ENCODE data around the gene ABCB8. TPM values are rescaled to one million over a fixed set of nuclear protein-coding genes. Genes with fewer than 3 reads are reported as not detected.
"Not testable (repeated sequence)": the region's sequence is repeated elsewhere in the genome, so short reads cannot be mapped to it uniquely, and the experiment has no call there.

ABCB8 gene
- total RNA-seq, 4 donors from 2014 or later, result 22.9 to 35.2 (median 27.6) TPM

- no peak overlapping the region for H3K4me3 ChIP-seq (ENCODE audit: low read depth, poor library complexity, severe bottlenecking)
- TF ChIP-seq CTCF (IDR thresholded peaks at IDR 0.05), result no peak
- no peak for TF ChIP-seq POLR2A (IDR thresholded peaks at IDR 0.05)
- WGBS, 2 donors, result 38 to 67% methylated on average over 1 of the region's 1 CpG
- intact Hi-C loops (cut with DNase I; ENCODE audit: low total_unique reads), result no loop called here
- DNase-seq (ENCODE audit: low spot score in 2 of 2), result no peak
Measured at GRCh38 chr7:151011097-151011409, 17.2 kb upstream of the ABCB8 start.

GRCh38 chr7:151011616-151012015 lies 16.6 kb upstream of the ABCB8 start:
- DNase-seq (ENCODE audit: low spot score in 2 of 2); intact Hi-C loops (cut with DNase I; ENCODE audit: low total_unique reads); H3K4me3 ChIP-seq (ENCODE audit: low read depth, poor library complexity, severe bottlenecking): not testable (repeated sequence)
- 86 to 89% methylated on average over 12 of the region's 12 CpGs for WGBS, 2 donors

GRCh38 chr7:151012031-151012692 lies 16.1 kb upstream of the ABCB8 start:
- TF ChIP-seq CTCF (IDR thresholded peaks at IDR 0.05) (no peak), POLR2A (IDR thresholded peaks at IDR 0.05) (no peak)
- 73 to 79% methylated on average over 6 of the region's 6 CpGs for WGBS, 2 donors

GRCh38 chr7:151012911-151013347 lies 15.3 kb upstream of the ABCB8 start:
- WGBS, 2 donors, result 26 to 47% methylated on average over 22 to 23 of the region's 23 CpGs
- intact Hi-C loops (cut with DNase I; ENCODE audit: low total_unique reads), result no loop called here
- no peak overlapping the region for H3K4me3 ChIP-seq (ENCODE audit: low read depth, poor library complexity, severe bottlenecking)
- no peak for DNase-seq (ENCODE audit: low spot score in 2 of 2)
- TF ChIP-seq POLR2A (IDR thresholded peaks at IDR 0.05) (no peak), CTCF (IDR thresholded peaks at IDR 0.05) (no peak)

More at GRCh38 chr7:151012031-151012692, 16.1 kb upstream of the ABCB8 start:
- no peak overlapping the region for H3K4me3 ChIP-seq (ENCODE audit: low read depth, poor library complexity, severe bottlenecking)
- no peak for DNase-seq (ENCODE audit: low spot score in 2 of 2)
- intact Hi-C loops (cut with DNase I; ENCODE audit: low total_unique reads), result no loop called here

- 14 to 40% methylated on average over 1 to 8 of the region's 26 CpGs for WGBS, 2 donors
- intact Hi-C loops (cut with DNase I; ENCODE audit: low total_unique reads), result no loop called here
- TF ChIP-seq POLR2A (IDR thresholded peaks at IDR 0.05) (no peak), CTCF (IDR thresholded peaks at IDR 0.05) (no peak)
- H3K4me3 ChIP-seq (ENCODE audit: low read depth, poor library complexity, severe bottlenecking), result no peak overlapping the region
- DNase-seq (ENCODE audit: low spot score in 2 of 2), result no peak
Measured at GRCh38 chr7:151013356-151013732, 14.9 kb upstream of the ABCB8 start.

GRCh38 chr7:151013733-151014497 lies 14.3 kb upstream of the ABCB8 start:
- H3K4me3 ChIP-seq (ENCODE audit: low read depth, poor library complexity, severe bottlenecking), result no peak overlapping the region
- peak in 1 of 2 donors; percentile 93 for DNase-seq (ENCODE audit: low spot score in 2 of 2)
- intact Hi-C loops (cut with DNase I; ENCODE audit: low total_unique reads), result no loop called here
- 17 to 19% methylated on average over 25 to 51 of the region's 55 CpGs for WGBS, 2 donors
- TF ChIP-seq POLR2A (IDR thresholded peaks at IDR 0.05) (no peak), CTCF (IDR thresholded peaks at IDR 0.05) (no peak)
